Measurements from ENCODE around the gene HNRNPA1. TPM values are rescaled to one million over a fixed set of nuclear protein-coding genes. Genes with fewer than 3 reads are reported as not detected.

The HNRNPA1 gene
- total RNA-seq, 1 experiment from 2014 or later: 2,589 TPM

DNA sequence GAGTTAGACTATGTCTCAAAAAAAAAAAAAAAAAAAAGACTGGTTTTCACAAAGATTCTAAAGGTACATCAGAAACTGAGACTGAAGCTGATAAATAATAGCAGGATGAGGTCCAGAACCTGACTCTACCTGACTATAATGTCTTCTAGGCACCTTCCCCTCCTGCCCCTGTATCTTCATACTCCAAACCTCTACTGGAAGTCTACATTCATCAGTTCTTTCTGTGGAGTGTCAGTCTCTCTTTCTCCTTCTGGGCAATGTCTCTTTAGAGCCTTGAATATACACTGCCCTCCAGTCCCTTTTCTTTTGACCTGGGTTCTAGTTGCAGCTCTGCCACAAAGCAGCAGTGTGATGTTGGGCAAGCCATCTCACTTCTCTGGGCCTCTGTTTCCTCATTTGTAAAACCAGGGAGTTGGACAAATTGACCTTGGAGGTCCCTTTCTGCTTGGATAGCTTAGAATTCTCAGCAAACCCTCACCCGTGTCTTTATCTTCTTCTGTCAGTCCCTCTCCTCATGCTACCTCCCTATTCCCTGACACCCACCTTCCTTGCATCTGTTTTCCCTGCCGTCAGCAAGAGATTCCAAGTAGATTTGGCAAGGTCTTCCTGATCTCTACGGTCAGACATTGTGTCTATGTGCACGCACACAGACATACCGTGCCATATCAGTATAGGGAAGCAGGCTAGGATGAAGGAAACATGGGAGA is 16.0 kb downstream of the HNRNPA1 start:
- ATAC-seq (no peak), DNase-seq (ENCODE audit: low spot score) (no peak)
- no peak overlapping the region for H3K4me3 Mint-ChIP-seq
- H3K36me3 Mint-ChIP-seq: no peaks in the 10 kb centered on the region
- POLR2A ChIA-PET: interaction anchor here (0.7 kb wide), 1 partner anchor 10 kb away, joined by 7 read pairs; no protein-coding TSS in a partner anchor
- H3K27me3 Mint-ChIP-seq (ENCODE audit: low read depth): peaks cover 15% of the 10 kb centered on the region
- H3K9me3 Mint-ChIP-seq: no peaks in the 10 kb centered on the region
- CTCF ChIA-PET: interaction anchor here (0.6 to 9.8 kb wide), 6 partner anchors 11 to 83 kb away, joined by 3 to 130 read pairs (median 4); partner anchors contain the start of gene COPZ1
- TF ChIP-seq, protein P1, sequence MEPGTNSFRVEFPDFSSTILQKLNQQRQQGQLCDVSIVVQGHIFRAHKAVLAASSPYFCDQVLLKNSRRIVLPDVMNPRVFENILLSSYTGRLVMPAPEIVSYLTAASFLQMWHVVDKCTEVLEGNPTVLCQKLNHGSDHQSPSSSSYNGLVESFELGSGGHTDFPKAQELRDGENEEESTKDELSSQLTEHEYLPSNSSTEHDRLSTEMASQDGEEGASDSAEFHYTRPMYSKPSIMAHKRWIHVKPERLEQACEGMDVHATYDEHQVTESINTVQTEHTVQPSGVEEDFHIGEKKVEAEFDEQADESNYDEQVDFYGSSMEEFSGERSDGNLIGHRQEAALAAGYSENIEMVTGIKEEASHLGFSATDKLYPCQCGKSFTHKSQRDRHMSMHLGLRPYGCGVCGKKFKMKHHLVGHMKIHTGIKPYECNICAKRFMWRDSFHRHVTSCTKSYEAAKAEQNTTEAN (CRISPR knock-in tag; IDR thresholded peaks at IDR 0.05): no peak
- TF ChIP-seq, protein P2, sequence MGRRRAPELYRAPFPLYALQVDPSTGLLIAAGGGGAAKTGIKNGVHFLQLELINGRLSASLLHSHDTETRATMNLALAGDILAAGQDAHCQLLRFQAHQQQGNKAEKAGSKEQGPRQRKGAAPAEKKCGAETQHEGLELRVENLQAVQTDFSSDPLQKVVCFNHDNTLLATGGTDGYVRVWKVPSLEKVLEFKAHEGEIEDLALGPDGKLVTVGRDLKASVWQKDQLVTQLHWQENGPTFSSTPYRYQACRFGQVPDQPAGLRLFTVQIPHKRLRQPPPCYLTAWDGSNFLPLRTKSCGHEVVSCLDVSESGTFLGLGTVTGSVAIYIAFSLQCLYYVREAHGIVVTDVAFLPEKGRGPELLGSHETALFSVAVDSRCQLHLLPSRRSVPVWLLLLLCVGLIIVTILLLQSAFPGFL (CRISPR knock-in tag; IDR thresholded peaks at IDR 0.05; ENCODE audit: borderline replicate concordance): no peak
- TF ChIP-seq FOXK1 (CRISPR knock-in tag; IDR thresholded peaks at IDR 0.05) (no peak), ATF1 (CRISPR knock-in tag; IDR thresholded peaks at IDR 0.05) (no peak), ESRRA (CRISPR knock-in tag; IDR thresholded peaks at IDR 0.05; ENCODE audit: borderline replicate concordance) (no peak), JAZF1 (CRISPR knock-in tag; IDR thresholded peaks at IDR 0.05) (no peak), ZNF396 (CRISPR knock-in tag; IDR thresholded peaks at IDR 0.05; ENCODE audit: borderline replicate concordance) (no peak), TEAD1 (CRISPR knock-in tag; IDR thresholded peaks at IDR 0.05) (no peak), GTF2I (CRISPR knock-in tag; conservative IDR thresholded peaks at IDR 0.05) (no peak), TP53 (CRISPR knock-in tag; IDR thresholded peaks at IDR 0.05) (no peak), CBFB (CRISPR knock-in tag; IDR thresholded peaks at IDR 0.05; ENCODE audit: low read depth) (no peak)
- TF ChIP-seq, protein P3, sequence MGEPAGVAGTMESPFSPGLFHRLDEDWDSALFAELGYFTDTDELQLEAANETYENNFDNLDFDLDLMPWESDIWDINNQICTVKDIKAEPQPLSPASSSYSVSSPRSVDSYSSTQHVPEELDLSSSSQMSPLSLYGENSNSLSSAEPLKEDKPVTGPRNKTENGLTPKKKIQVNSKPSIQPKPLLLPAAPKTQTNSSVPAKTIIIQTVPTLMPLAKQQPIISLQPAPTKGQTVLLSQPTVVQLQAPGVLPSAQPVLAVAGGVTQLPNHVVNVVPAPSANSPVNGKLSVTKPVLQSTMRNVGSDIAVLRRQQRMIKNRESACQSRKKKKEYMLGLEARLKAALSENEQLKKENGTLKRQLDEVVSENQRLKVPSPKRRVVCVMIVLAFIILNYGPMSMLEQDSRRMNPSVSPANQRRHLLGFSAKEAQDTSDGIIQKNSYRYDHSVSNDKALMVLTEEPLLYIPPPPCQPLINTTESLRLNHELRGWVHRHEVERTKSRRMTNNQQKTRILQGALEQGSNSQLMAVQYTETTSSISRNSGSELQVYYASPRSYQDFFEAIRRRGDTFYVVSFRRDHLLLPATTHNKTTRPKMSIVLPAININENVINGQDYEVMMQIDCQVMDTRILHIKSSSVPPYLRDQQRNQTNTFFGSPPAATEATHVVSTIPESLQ (CRISPR knock-in tag; IDR thresholded peaks at IDR 0.05): no peak
- TF ChIP-seq, protein P4, sequence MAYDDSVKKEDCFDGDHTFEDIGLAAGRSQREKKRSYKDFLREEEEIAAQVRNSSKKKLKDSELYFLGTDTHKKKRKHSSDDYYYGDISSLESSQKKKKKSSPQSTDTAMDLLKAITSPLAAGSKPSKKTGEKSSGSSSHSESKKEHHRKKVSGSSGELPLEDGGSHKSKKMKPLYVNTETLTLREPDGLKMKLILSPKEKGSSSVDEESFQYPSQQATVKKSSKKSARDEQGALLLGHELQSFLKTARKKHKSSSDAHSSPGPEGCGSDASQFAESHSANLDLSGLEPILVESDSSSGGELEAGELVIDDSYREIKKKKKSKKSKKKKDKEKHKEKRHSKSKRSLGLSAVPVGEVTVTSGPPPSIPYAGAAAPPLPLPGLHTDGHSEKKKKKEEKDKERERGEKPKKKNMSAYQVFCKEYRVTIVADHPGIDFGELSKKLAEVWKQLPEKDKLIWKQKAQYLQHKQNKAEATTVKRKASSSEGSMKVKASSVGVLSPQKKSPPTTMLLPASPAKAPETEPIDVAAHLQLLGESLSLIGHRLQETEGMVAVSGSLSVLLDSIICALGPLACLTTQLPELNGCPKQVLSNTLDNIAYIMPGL (CRISPR knock-in tag; IDR thresholded peaks at IDR 0.05): no peak
- TF ChIP-seq, protein P5, sequence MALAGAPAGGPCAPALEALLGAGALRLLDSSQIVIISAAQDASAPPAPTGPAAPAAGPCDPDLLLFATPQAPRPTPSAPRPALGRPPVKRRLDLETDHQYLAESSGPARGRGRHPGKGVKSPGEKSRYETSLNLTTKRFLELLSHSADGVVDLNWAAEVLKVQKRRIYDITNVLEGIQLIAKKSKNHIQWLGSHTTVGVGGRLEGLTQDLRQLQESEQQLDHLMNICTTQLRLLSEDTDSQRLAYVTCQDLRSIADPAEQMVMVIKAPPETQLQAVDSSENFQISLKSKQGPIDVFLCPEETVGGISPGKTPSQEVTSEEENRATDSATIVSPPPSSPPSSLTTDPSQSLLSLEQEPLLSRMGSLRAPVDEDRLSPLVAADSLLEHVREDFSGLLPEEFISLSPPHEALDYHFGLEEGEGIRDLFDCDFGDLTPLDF (CRISPR knock-in tag; IDR thresholded peaks at IDR 0.05): no peak
- TF ChIP-seq, protein P6, sequence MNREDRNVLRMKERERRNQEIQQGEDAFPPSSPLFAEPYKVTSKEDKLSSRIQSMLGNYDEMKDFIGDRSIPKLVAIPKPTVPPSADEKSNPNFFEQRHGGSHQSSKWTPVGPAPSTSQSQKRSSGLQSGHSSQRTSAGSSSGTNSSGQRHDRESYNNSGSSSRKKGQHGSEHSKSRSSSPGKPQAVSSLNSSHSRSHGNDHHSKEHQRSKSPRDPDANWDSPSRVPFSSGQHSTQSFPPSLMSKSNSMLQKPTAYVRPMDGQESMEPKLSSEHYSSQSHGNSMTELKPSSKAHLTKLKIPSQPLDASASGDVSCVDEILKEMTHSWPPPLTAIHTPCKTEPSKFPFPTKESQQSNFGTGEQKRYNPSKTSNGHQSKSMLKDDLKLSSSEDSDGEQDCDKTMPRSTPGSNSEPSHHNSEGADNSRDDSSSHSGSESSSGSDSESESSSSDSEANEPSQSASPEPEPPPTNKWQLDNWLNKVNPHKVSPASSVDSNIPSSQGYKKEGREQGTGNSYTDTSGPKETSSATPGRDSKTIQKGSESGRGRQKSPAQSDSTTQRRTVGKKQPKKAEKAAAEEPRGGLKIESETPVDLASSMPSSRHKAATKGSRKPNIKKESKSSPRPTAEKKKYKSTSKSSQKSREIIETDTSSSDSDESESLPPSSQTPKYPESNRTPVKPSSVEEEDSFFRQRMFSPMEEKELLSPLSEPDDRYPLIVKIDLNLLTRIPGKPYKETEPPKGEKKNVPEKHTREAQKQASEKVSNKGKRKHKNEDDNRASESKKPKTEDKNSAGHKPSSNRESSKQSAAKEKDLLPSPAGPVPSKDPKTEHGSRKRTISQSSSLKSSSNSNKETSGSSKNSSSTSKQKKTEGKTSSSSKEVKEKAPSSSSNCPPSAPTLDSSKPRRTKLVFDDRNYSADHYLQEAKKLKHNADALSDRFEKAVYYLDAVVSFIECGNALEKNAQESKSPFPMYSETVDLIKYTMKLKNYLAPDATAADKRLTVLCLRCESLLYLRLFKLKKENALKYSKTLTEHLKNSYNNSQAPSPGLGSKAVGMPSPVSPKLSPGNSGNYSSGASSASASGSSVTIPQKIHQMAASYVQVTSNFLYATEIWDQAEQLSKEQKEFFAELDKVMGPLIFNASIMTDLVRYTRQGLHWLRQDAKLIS (CRISPR knock-in tag; IDR thresholded peaks at IDR 0.05; ENCODE audit: borderline replicate concordance): no peak
- TF ChIP-seq, protein P7, sequence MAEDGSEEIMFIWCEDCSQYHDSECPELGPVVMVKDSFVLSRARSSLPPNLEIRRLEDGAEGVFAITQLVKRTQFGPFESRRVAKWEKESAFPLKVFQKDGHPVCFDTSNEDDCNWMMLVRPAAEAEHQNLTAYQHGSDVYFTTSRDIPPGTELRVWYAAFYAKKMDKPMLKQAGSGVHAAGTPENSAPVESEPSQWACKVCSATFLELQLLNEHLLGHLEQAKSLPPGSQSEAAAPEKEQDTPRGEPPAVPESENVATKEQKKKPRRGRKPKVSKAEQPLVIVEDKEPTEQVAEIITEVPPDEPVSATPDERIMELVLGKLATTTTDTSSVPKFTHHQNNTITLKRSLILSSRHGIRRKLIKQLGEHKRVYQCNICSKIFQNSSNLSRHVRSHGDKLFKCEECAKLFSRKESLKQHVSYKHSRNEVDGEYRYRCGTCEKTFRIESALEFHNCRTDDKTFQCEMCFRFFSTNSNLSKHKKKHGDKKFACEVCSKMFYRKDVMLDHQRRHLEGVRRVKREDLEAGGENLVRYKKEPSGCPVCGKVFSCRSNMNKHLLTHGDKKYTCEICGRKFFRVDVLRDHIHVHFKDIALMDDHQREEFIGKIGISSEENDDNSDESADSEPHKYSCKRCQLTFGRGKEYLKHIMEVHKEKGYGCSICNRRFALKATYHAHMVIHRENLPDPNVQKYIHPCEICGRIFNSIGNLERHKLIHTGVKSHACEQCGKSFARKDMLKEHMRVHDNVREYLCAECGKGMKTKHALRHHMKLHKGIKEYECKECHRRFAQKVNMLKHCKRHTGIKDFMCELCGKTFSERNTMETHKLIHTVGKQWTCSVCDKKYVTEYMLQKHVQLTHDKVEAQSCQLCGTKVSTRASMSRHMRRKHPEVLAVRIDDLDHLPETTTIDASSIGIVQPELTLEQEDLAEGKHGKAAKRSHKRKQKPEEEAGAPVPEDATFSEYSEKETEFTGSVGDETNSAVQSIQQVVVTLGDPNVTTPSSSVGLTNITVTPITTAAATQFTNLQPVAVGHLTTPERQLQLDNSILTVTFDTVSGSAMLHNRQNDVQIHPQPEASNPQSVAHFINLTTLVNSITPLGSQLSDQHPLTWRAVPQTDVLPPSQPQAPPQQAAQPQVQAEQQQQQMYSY (CRISPR knock-in tag; IDR thresholded peaks at IDR 0.05): no peak
- TF ChIP-seq, protein P8, sequence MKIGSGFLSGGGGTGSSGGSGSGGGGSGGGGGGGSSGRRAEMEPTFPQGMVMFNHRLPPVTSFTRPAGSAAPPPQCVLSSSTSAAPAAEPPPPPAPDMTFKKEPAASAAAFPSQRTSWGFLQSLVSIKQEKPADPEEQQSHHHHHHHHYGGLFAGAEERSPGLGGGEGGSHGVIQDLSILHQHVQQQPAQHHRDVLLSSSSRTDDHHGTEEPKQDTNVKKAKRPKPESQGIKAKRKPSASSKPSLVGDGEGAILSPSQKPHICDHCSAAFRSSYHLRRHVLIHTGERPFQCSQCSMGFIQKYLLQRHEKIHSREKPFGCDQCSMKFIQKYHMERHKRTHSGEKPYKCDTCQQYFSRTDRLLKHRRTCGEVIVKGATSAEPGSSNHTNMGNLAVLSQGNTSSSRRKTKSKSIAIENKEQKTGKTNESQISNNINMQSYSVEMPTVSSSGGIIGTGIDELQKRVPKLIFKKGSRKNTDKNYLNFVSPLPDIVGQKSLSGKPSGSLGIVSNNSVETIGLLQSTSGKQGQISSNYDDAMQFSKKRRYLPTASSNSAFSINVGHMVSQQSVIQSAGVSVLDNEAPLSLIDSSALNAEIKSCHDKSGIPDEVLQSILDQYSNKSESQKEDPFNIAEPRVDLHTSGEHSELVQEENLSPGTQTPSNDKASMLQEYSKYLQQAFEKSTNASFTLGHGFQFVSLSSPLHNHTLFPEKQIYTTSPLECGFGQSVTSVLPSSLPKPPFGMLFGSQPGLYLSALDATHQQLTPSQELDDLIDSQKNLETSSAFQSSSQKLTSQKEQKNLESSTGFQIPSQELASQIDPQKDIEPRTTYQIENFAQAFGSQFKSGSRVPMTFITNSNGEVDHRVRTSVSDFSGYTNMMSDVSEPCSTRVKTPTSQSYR (CRISPR knock-in tag; IDR thresholded peaks at IDR 0.05): no peak
- H3K27ac Mint-ChIP-seq: no peak overlapping the region
- peaks cover 24% of the 10 kb centered on the region for H3K4me1 Mint-ChIP-seq

All from WTC11 (cell line).